Measurements from ENCODE around the gene CHST7.

DNA sequence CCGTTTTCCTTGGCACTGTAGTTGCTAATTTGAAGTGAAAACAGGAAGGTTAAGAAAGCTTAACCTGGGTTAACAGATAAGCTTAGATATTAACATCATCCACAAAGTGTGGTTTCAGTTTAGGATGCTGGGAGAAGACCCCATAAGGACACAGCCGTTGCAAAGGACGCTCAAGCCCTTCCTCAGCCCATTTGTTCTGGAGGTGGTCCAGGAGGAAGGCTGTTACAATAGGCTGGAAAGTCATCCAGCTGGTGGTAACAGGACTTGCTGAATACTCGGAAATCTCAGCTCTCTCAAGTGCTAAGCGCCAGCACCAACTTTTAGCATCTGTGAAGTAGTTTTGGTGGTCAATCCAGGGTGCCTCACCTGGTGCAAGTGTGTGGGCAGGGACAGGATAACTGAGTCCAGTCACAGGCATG is 14.2 kb downstream of the CHST7 start:
- TF ChIP-seq, protein P1, sequence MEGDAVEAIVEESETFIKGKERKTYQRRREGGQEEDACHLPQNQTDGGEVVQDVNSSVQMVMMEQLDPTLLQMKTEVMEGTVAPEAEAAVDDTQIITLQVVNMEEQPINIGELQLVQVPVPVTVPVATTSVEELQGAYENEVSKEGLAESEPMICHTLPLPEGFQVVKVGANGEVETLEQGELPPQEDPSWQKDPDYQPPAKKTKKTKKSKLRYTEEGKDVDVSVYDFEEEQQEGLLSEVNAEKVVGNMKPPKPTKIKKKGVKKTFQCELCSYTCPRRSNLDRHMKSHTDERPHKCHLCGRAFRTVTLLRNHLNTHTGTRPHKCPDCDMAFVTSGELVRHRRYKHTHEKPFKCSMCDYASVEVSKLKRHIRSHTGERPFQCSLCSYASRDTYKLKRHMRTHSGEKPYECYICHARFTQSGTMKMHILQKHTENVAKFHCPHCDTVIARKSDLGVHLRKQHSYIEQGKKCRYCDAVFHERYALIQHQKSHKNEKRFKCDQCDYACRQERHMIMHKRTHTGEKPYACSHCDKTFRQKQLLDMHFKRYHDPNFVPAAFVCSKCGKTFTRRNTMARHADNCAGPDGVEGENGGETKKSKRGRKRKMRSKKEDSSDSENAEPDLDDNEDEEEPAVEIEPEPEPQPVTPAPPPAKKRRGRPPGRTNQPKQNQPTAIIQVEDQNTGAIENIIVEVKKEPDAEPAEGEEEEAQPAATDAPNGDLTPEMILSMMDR (conservative IDR thresholded peaks at IDR 0.05; ENCODE audit: low read depth, low read length): no peak
- TF ChIP-seq CEBPB (IDR thresholded peaks at IDR 0.05; ENCODE audit: low read depth, low read length) (no peak), POLR2A (IDR thresholded peaks at IDR 0.05; ENCODE audit: low read depth, low read length) (no peak), RAD21 (IDR thresholded peaks at IDR 0.05; ENCODE audit: low read length) (no peak), FOS (IDR thresholded peaks at IDR 0.05; ENCODE audit: low read depth, low read length) (no peak), MAFK (IDR thresholded peaks at IDR 0.05; ENCODE audit: low read depth, low read length) (no peak), SMC3 (IDR thresholded peaks at IDR 0.05; ENCODE audit: low read depth, low read length) (no peak), RCOR1 (IDR thresholded peaks at IDR 0.05; ENCODE audit: insufficient replicate concordance, low read length) (no peak), CHD1 (IDR thresholded peaks at IDR 0.05; ENCODE audit: low read depth, low read length) (no peak), RFX5 (IDR thresholded peaks at IDR 0.05; ENCODE audit: low read depth, low read length) (no peak)
- TF ChIP-seq, protein P2, sequence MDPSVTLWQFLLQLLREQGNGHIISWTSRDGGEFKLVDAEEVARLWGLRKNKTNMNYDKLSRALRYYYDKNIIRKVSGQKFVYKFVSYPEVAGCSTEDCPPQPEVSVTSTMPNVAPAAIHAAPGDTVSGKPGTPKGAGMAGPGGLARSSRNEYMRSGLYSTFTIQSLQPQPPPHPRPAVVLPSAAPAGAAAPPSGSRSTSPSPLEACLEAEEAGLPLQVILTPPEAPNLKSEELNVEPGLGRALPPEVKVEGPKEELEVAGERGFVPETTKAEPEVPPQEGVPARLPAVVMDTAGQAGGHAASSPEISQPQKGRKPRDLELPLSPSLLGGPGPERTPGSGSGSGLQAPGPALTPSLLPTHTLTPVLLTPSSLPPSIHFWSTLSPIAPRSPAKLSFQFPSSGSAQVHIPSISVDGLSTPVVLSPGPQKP (IDR thresholded peaks at IDR 0.05; ENCODE audit: borderline replicate concordance, low read depth, low read length): no peak
- TF ChIP-seq, protein P3, sequence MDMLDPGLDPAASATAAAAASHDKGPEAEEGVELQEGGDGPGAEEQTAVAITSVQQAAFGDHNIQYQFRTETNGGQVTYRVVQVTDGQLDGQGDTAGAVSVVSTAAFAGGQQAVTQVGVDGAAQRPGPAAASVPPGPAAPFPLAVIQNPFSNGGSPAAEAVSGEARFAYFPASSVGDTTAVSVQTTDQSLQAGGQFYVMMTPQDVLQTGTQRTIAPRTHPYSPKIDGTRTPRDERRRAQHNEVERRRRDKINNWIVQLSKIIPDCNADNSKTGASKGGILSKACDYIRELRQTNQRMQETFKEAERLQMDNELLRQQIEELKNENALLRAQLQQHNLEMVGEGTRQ (IDR thresholded peaks at IDR 0.05; ENCODE audit: low read depth, low read length): no peak
